MCF 10A (cell line): ENCODE data around the gene TMEM191C. TPM values are rescaled to one million over a fixed set of nuclear protein-coding genes. Genes with fewer than 3 reads are reported as not detected.
"Not testable (repeated sequence)": the region's sequence is repeated elsewhere in the genome, so short reads cannot be mapped to it uniquely, and the experiment has no call there.

Experiments
- BruUV-seq: library from RNA; stranded (reverse); fragments of 400-500 nt; replicated peaks from 2 replicates; lab custom pipeline; 2021; lab: Mats Ljungman, UMichigan
- CTCF ChIA-PET: fragments of 300-600 bp; sonication (Branson Sonifier 250); formaldehyde crosslinking; extraction: SDS; loops from one replicate; lab custom pipeline; 2021; ENCODE audit warnings: antibody characterized with exemption, inconsistent platforms; lab: Yijun Ruan, JAX
- POLR2A ChIA-PET: fragments of 300-600, 350-650 bp; sonication (Branson Sonifier 250); formaldehyde crosslinking; extraction: SDS; loops from one replicate; lab custom pipeline; 2020; ENCODE audit warnings: antibody characterized with exemption, inconsistent platforms; lab: Yijun Ruan, JAX
- DNase-seq: peaks from one replicate; pipeline ENCODE4 v3.0.0-alpha.2; 2018; ENCODE audit not compliant: unreplicated experiment
- H3K27ac Mint-ChIP-seq: one replicate; pipeline ENCODE4 v1.8.0; 2022; ENCODE audit warnings: mild to moderate bottlenecking, low read depth, mixed read lengths; ENCODE audit not compliant: unreplicated experiment
- H3K27me3 Mint-ChIP-seq: one replicate; pipeline ENCODE4 v1.8.0; 2022; ENCODE audit warnings: mixed read lengths; ENCODE audit not compliant: insufficient read depth, unreplicated experiment
- H3K36me3 Mint-ChIP-seq: one replicate; pipeline ENCODE4 v1.8.0; 2022; ENCODE audit warnings: mild to moderate bottlenecking, moderate library complexity, mixed read lengths; ENCODE audit not compliant: insufficient read depth, unreplicated experiment
- H3K4me1 Mint-ChIP-seq: one replicate; pipeline ENCODE4 v1.8.0; 2022; ENCODE audit warnings: mixed read lengths; ENCODE audit not compliant: insufficient read depth, unreplicated experiment
- H3K4me3 Mint-ChIP-seq: one replicate; pipeline ENCODE4 v1.8.0; 2022; ENCODE audit warnings: mild to moderate bottlenecking, moderate library complexity, mixed read lengths; ENCODE audit not compliant: unreplicated experiment
- H3K9me3 Mint-ChIP-seq: one replicate; pipeline ENCODE4 v1.8.0; 2022; ENCODE audit warnings: mixed read lengths; ENCODE audit not compliant: unreplicated experiment
- intact Hi-C: fragments of 100-400 bp; cut with micrococcal nuclease; formaldehyde crosslinking; loops from 2 replicates; pipeline ENCODE4 v1.14.1; 2022
- total RNA-seq: library from RNA; stranded (reverse); gene quantifications from 2 replicates; pipeline ENCODE4 v1.2.3, GENCODE V29; 2022

TMEM191C gene
- total RNA-seq, 1 experiment from 2014 or later, result 0.75 TPM

GRCh38 chr22:21499623-21500506 is 32.7 kb downstream of the TMEM191C start:
- H3K27ac Mint-ChIP-seq, DNase-seq, POLR2A ChIA-PET, BruUV-seq, CTCF ChIA-PET, intact Hi-C loops, H3K27me3 Mint-ChIP-seq, H3K4me3 Mint-ChIP-seq, H3K4me1 Mint-ChIP-seq, H3K36me3 Mint-ChIP-seq, H3K9me3 Mint-ChIP-seq: not testable (repeated sequence)

GRCh38 chr22:21510397-21510796 is 43.2 kb downstream of the TMEM191C start:
- H3K27me3 Mint-ChIP-seq, intact Hi-C loops: not testable (repeated sequence)

GRCh38 chr22:21512022-21512421 is 44.8 kb downstream of the TMEM191C start:
- POLR2A ChIA-PET, intact Hi-C loops, H3K27ac Mint-ChIP-seq, H3K9me3 Mint-ChIP-seq, H3K4me3 Mint-ChIP-seq, DNase-seq, H3K27me3 Mint-ChIP-seq, CTCF ChIA-PET, H3K36me3 Mint-ChIP-seq, BruUV-seq, H3K4me1 Mint-ChIP-seq: not testable (repeated sequence)

More at GRCh38 chr22:21510397-21510796, 43.2 kb downstream of the TMEM191C start:
- H3K4me3 Mint-ChIP-seq, H3K36me3 Mint-ChIP-seq, H3K9me3 Mint-ChIP-seq, BruUV-seq, POLR2A ChIA-PET, H3K27ac Mint-ChIP-seq, CTCF ChIA-PET, DNase-seq, H3K4me1 Mint-ChIP-seq: not testable (repeated sequence)

GRCh38 chr22:21514117-21514516 is 46.9 kb downstream of the TMEM191C start:
- H3K4me1 Mint-ChIP-seq, BruUV-seq, H3K27ac Mint-ChIP-seq, POLR2A ChIA-PET, H3K9me3 Mint-ChIP-seq, CTCF ChIA-PET, H3K4me3 Mint-ChIP-seq, H3K36me3 Mint-ChIP-seq, H3K27me3 Mint-ChIP-seq, intact Hi-C loops, DNase-seq: not testable (repeated sequence)

- H3K27ac Mint-ChIP-seq, H3K36me3 Mint-ChIP-seq, POLR2A ChIA-PET, H3K27me3 Mint-ChIP-seq, CTCF ChIA-PET, BruUV-seq, H3K4me3 Mint-ChIP-seq, DNase-seq, H3K4me1 Mint-ChIP-seq, intact Hi-C loops, H3K9me3 Mint-ChIP-seq: not testable (repeated sequence)
Observed at GRCh38 chr22:21515234-21515633, 48.0 kb downstream of the TMEM191C start.

GRCh38 chr22:21516522-21516921 is 49.3 kb downstream of the TMEM191C start:
- DNase-seq, H3K27me3 Mint-ChIP-seq, CTCF ChIA-PET, BruUV-seq, intact Hi-C loops, H3K4me1 Mint-ChIP-seq, H3K4me3 Mint-ChIP-seq, H3K36me3 Mint-ChIP-seq, POLR2A ChIA-PET, H3K27ac Mint-ChIP-seq, H3K9me3 Mint-ChIP-seq: not testable (repeated sequence)

GRCh38 chr22:21516970-21517764 is 50.0 kb downstream of the TMEM191C start:
- CTCF ChIA-PET, H3K36me3 Mint-ChIP-seq, H3K4me1 Mint-ChIP-seq, intact Hi-C loops, POLR2A ChIA-PET, H3K27me3 Mint-ChIP-seq, H3K27ac Mint-ChIP-seq, BruUV-seq, H3K4me3 Mint-ChIP-seq, H3K9me3 Mint-ChIP-seq, DNase-seq: not testable (repeated sequence)
